Measurements from ENCODE around the gene IGFBP7. TPM values are rescaled to one million over a fixed set of nuclear protein-coding genes. Genes with fewer than 3 reads are reported as not detected.
A peak's percentile ranks its signal among the peaks of the same experiment; 100 is the strongest.

The IGFBP7 gene
- polyA plus RNA-seq, 3 donors, result 461 to 682 (median 487) TPM

DNA sequence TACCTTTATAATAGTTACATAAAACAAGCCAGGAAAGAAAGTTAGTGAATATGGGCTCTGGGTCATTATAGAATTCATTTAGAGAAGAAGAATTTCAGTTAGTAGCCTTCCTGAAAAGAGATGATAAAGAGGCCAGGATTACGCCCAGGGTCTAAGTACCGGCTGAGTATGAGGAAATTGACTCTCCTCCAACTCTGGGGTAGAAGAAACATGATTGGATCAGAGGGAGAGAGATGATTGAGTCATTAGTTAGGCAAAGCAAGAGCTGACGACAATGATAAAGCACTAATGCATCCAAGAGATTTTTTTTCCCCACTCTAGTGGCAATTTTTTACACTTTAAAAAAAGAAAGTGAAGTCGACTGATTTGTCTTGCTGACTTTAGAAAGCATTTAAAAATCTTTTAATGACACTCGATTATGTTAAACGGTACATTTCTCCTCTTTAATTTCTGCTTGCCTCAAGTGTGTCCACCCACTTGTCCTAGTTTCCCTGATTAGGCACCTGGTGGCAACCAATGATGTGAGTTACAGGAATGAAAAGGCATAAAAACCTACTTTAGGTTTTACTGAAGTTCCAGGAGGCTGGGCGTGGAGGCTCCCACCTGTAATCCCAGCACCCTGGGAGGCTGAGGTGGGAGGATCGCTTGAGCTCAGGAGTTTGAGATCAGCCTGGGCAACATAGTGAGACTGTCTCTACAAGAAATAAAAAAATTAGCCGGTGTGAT is 37.3 kb upstream of the IGFBP7 start:
- no peak for DNase-seq (ENCODE audit: extremely low read depth in 1 of 11, low read depth in 9 of 11, low spot score in 4 of 11)

DNA sequence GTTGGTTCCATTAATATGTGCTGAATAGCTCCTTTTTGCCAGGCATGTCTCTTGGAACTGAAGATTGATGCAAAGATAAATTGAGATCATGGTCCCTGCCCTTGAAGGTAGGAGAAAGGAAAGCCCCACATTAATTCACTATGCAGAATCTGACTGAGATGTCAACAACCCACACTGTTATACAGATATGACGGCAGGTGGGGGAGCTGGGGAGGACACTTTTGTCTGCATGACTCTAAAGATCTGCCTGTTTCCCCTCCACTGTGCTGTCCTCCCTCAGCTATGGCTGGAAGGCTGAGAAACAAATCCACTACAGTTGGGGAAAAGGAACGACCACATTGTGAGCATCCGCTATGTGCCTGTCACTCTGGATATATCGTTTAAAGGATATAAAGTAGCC is 36.3 kb upstream of the IGFBP7 start:
- no peak for DNase-seq (ENCODE audit: extremely low read depth in 1 of 11, low read depth in 9 of 11, low spot score in 4 of 11)

DNA sequence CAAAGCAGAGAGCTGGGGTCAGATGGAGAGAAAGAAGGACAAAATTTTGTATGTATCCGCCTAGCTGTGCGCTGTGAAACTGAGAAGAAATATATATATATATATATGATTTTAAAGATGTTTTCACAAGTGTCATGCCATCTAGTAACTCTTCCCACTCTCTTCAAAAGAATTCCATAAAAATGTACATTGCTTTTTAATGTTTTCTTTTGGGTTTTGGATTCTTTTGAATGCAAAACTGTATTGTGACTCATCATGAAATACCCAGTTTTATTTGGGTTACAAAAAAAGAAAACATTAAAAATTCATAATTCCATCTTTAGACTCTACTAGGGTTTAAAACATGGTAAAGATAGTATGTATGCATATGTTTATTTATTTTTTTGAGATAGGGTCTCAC is 34.3 kb upstream of the IGFBP7 start:
- DNase-seq (ENCODE audit: extremely low read depth in 1 of 11, low read depth in 9 of 11, low spot score in 4 of 11), result no peak

DNA sequence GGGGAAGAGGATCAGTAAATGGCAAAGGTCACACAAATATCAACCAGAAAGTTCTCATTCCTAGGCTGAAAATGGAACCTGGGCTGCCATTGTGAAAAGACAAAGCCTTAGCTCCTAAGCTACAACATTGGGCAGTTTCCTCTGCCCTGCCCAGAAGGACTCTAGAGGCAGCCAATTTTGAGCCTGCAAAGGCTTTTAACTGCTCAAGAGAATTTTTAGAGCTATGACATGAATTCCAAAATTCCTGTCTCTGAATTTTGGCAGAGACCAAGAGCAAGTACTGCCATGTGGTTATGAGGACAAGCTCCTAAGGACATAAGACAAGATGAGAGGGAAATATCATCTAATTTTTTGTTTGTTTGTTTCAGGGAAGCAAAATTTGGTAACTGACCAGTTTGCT is 29.6 kb upstream of the IGFBP7 start:
- DNase-seq (ENCODE audit: extremely low read depth in 1 of 11, low read depth in 9 of 11, low spot score in 4 of 11), result no peak

DNA sequence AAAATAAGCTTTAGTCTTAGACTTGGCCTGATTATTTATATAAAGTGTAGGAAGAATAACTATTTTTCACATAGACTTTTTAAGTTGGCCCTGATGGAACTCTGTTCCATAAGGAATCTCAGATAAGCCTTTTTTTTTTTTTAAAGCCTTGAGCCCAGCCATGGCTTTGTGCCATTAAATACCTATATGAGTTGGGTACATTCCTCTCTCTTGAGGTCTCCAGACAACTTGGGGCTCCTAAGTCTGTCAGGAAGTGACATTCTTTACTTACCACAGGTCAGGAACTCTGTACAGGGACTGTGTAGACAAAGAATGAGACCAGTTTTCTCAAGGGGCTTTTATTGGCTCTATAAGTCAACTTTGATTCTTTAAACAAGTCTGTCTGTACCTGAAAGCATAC is 27.1 kb upstream of the IGFBP7 start:
- DNase-seq (ENCODE audit: extremely low read depth in 1 of 11, low read depth in 9 of 11, low spot score in 4 of 11), result no peak

DNA sequence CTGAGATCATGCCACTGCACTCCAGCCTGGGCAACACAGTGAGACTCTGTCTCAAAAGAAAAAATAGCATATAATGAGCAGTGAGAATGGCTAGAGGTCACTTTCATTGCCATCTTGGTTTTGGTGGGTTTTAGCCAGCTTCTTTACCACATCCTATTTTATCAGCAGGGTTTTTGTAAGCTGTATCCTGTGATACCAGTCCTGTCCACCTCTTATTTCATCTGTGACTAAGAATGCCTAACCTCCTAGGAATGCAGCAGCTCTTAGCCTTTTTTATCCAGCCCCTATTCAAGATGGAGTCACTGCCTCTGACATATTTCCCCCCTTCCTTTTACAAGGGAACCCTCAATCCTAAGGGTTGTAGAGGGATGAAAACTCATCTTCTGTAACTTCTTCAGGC is 26.1 kb upstream of the IGFBP7 start:
- DNase-seq (ENCODE audit: extremely low read depth in 1 of 11, low read depth in 9 of 11, low spot score in 4 of 11), result no peak

DNA sequence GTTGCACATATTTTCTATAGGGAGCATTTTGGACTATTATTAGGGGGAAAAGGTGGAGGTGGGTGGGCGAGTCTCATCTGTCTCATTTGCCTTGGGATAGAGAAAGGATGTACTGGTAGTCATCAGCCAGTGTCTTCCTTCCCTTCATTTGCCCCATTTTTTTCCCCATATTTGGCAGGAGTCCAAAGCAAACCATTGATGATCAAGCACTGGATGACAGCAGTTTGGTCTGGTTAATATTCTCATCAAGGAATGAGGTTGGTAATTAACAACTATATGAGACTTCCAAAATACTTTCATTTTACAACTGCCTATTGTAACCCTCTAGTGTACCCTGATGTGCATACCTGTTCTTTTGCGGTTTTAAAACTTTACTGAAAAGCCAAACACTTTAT is 22.6 kb upstream of the IGFBP7 start:
- no peak for DNase-seq (ENCODE audit: extremely low read depth in 1 of 11, low read depth in 9 of 11, low spot score in 4 of 11)

DNA sequence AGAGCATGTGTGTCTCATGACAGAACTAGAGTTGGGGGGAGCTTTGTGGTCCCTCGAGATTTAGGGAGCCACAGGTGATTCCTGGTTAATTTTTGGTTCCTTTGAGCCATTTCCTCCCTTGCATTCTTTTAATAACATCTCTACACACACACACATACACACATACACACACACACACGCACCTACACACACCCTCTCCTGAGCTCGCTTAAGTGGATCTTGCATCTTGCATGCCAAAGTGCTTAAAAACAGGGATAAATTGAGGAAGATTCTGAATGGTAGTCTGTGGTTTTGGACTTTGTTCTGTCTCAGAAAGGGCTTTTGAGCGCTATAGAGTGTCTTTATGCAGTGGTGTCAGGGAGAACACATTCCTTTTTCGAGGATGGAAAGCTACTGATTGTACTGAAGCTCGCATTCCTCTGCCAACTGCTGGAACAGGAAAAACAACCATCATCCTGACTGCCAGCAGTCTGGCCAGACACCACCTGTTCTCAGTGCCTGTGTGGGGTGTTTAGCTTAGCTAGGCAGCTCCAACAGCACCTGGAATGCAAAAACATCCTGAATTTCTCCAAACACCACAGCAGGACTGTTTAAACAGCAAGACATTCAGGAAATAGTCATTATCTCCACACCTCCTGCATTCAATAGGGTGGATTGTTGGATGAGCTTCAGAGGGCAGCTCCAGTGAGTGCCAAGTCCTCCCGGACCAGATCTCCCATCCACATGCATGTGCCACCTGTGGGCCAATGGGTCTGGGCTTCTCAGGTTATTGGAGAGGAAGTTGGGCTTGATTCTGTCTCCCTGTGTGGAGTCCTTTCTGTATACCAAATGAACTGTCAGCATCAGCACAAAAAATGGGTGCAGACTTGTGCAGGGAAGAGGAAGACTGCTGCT is 21.9 kb upstream of the IGFBP7 start:
- DNase-seq (ENCODE audit: extremely low read depth in 1 of 11, low read depth in 9 of 11, low spot score in 4 of 11), result peak in 2 of 11 donors; percentile 38 to 46

DNA sequence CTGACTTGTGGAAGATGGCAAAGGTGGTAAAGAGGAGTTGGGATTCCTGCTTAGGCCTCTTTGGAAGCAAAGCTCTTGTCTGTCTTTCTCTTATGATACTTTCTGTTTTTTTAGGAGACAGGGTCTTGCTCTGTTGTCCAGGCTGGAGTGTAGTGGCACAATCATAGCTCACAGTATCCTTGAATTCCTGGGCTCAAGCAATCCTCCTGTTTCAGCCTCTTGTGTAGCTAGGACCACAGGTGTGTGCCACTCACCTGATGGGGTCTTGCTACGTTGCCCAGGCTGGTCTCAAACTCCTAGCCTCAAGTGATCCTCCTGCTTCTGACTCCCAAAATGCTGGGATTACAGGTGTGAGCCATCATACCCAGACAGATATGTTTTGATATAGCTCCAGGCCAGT is 19.3 kb upstream of the IGFBP7 start:
- DNase-seq (ENCODE audit: extremely low read depth in 1 of 11, low read depth in 9 of 11, low spot score in 4 of 11), result no peak

DNA sequence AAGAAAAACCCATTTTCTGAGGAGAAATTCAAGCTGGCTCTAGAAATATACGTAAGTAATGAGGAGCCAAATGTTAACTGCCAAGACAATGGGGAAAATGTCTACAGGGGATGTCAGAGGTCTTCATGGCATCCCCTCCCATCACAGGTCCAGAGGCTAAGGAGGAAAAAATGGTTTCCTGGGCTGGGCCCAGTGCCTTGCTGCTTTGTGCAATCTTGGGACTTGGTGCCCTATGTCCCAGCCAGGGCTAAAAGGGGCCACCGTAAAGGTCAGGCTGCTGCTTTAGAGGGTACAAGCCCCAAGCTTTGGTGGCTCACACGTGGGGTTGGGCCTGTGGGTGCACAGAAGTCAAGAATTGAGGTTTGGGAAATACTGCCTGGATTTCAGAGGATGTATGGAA is 17.2 kb upstream of the IGFBP7 start:
- no peak for DNase-seq (ENCODE audit: extremely low read depth in 1 of 11, low read depth in 9 of 11, low spot score in 4 of 11)

DNA sequence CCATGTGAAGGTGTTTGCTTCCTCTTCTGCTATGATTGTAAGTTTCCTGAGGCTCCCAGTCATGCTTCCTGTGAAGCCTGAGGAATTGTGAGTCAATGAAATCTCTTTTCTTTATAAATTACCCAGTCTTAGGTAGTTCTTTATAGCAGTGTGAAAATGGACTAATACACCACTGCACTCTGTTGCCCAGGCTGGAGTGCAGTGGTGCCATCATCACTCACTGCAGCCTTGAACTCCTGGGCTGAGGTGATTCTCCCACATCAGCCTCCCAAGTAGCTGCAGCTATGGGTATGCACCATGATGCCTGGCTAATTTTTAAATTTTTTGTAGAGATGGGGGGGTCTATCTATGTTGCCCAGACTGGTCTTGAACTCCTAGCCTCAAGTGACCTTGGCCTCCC is 15.8 kb upstream of the IGFBP7 start:
- no peak for DNase-seq (ENCODE audit: extremely low read depth in 1 of 11, low read depth in 9 of 11, low spot score in 4 of 11)

DNA sequence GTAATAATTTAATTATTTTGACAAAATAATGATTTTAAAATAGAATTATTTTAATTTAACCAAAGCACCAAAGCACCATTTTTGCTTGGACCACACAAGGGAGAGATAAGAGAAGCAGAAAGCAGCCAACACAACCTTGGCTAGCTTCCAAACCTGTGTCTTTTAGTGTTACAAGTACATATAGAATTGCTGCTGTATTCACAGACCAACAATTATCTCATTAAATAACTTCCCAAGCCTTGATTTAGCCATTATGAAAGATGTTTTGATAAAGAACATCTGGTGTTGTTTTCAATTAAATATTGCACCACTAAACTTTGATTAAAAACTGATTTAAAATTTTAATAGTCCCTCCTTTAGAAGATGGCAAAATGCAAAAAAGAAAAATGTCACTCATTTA is 14.0 kb upstream of the IGFBP7 start:
- peak in 1 of 11 donors; percentile 26 for DNase-seq (ENCODE audit: extremely low read depth in 1 of 11, low read depth in 9 of 11, low spot score in 4 of 11)

DNA sequence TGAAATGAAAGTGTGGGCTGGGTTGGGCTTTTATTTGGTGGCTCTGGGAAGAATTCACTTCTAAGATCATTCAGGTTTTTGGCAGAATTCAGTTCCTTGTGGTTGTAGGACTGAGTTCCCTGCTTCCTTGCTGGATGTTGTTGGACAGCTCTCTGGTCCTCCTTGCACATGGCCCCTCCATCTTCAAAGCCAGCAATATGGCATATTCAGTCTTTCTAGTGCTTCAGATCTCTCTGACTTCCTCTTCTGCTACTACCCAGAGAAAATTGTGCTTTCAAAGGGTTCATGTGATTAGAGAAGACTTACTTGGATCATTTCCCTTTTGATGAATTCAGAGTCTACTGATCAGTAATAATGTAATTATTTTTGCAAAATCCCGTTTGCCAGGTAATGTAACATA is 12.8 kb upstream of the IGFBP7 start:
- DNase-seq (ENCODE audit: extremely low read depth in 1 of 11, low read depth in 9 of 11, low spot score in 4 of 11), result no peak

DNA sequence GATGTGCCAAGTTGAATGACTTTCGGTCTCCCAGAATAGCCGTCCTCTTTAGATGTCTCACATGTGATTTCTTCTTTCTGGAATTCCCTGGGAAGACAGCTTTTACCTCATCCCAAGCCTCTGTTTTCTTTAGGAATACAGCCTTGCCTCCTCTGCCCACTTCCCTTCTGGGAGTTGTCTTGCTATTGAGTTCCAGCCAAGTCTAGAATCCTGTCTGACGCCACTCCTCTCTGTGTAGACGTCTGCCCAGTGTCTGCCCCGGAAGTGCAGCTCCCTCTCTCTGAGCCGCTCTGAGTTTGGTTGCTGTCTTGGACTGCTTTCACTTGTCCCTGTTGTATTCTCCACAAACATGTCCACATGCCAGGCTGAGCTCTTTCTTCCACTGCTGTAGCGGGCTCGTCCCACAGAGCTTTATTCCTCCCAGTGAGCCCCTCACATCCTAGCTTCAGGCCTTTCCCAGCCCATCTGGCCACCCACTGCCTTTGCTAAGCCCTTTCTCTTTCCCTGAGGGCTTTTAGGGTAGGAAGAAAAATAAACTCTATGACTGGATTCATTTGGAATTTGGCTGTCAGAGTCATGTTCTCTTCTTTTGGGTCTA is 9.0 kb upstream of the IGFBP7 start:
- DNase-seq (ENCODE audit: extremely low read depth in 1 of 11, low read depth in 9 of 11, low spot score in 4 of 11), result no peak

DNA sequence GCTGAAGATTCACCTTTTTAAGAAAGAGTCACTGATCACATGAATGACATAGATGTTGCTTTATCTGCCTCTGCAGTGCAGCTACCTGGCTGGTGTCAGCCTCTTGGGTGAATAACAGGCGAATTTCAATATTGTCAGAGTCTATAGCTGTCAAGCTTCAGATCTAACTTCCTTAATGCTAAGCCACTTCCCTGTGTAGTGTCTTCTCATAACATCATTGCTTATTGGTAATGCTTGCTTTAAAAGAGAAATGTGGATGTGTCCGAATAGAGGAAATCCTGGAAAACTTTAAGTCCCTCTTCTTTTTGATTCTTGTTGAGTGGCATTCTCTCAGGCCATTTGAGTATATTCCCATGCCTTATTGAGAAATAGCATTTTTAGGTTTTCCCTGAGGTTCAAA is 7.3 kb upstream of the IGFBP7 start:
- no peak for DNase-seq (ENCODE audit: extremely low read depth in 1 of 11, low read depth in 9 of 11, low spot score in 4 of 11)

DNA sequence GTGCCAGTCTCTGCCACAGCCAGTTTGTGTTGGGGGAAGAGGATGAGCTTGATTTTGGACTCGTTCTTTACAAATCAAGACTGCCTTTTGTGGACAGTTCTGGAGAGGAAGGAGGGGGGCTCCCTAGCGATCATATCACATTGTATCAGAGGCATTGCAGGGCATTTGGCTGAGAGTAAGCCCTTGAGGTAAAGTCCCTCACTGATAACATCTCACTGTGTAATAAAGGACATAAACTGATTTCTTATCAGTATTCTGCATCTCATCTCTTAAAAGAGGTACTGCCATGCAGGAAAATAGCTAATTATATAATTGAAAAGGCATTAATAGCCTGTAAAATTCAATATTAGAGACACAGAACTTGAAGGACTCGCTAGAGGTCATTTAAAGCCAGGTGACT is 6.1 kb upstream of the IGFBP7 start:
- DNase-seq (ENCODE audit: extremely low read depth in 1 of 11, low read depth in 9 of 11, low spot score in 4 of 11), result no peak

DNA sequence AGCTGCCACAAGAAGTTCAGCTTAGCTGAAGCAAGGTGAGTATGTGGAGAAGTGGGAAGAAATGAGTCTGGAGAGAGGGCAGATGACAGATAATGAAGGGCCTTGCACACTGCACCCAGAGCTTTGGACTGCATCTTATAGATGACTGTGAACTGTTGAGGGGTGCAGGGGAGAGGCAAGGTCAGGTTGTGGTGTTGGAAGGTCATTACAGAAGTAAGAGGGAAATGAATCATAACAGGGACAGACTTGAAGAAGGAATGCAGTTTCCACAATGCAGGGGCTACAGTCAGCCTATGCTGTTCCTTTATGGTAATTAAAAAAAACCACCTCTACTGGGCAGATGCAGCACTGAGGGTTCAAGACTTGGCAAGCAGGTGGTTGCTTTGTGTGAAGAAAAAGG is 4.8 kb upstream of the IGFBP7 start:
- DNase-seq (ENCODE audit: extremely low read depth in 1 of 11, low read depth in 9 of 11, low spot score in 4 of 11), result no peak

DNA sequence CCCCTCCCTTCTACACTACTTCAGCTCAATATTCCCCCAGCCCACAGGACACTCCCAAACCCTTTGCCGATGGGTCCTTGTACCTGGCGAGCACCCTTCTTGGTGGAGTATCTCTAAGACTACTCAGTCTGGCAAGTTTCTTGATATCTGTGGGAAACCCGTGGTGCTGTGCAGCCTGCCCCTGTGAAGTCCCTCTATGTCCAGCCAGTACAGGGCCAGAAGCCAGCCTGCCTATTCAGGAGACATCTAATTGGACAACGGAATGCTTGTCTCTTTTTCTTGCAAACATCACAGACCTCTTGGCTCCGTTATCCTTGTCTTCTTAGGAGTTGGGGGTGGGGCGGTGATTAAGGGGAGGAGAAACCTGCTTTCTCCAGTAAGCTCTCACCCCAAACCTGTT is 3.7 kb upstream of the IGFBP7 start:
- no peak for DNase-seq (ENCODE audit: extremely low read depth in 1 of 11, low read depth in 9 of 11, low spot score in 4 of 11)

DNA sequence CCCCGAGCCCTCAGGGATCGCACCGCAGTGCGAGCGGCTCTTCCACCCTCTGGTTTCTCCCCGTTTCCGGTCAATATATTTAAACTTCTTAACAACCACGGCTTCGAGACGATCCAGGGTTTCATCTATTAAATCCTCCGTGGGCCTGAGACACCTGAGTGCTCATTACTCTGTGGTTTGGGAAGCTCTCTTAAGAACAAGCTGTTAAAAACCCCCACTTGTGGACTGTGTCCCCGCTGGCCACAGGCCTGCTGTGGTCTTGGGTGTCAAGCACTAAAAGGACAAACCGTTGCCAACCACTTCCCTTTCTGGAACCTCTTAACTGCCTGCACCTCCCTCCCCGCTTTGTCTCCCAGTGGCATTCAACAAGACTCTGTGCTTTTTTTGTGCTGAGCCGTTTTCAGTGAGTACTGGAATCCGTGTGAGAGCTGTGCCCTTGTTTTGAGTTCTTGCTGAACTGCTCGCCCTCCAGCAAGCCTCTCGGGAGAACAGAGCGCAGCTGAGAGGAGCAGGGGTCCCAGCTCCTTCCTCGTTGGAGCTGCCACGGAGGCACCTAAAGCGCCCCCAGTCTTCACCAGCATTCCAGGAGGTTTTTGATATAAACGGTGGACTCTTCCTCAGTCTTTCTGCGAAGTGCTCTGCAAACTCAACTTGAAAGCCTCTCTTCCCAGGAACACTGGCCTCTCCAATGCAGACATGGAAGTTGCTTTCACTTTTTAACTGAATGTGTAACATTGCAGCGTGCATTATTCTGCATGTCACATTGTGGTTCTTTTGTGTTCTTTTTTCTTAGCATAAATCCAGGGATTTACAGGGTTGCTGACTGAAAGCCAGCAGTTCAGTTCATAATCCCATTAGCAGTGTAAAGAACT is 691 bp upstream of the IGFBP7 start:
- peak in 1 of 11 donors; percentile 35 for DNase-seq (ENCODE audit: extremely low read depth in 1 of 11, low read depth in 9 of 11, low spot score in 4 of 11)

Data from renal cortex interstitium (tissue), 11 donors.